Uterus (tissue), 4 donors: ENCODE measurements around the gene RNF39. TPM values are rescaled to one million over a fixed set of nuclear protein-coding genes. Genes with fewer than 3 reads are reported as not detected.

Experiments used
- DNase-seq, 2 donors: peaks; one replicate each; pipeline ENCODE4 v3.0.0-alpha.2; 2019 to 2020
- H3K27ac ChIP-seq, 2 donors: fragments of 200-600 bp; sonication (generic); 1 replicate in 1 of 2; 2 replicates in 1 of 2; pipeline ENCODE4 v1.5.1; 2016 to 2018
- H3K27me3 ChIP-seq, 2 donors: fragments of 200-600 bp; sonication (generic); one replicate each; pipeline ENCODE4 v1.5.1; 2018 to 2019; ENCODE audit warnings: control low read depth in 1 of 2
- H3K36me3 ChIP-seq, 2 donors: fragments of 200-600 bp; sonication (generic); one replicate each; pipeline ENCODE4 v1.5.1; 2019; ENCODE audit warnings: control low read depth in 1 of 2
- H3K4me1 ChIP-seq, 2 donors: fragments of 200-600 bp; sonication (generic); one replicate each; pipeline ENCODE4 v1.5.1; 2018 to 2019; ENCODE audit warnings: control low read depth in 1 of 2
- H3K4me3 ChIP-seq, 2 donors: fragments of 200-600 bp; sonication (generic); 1 replicate in 1 of 2; 2 replicates in 1 of 2; pipeline ENCODE4 v1.5.1; 2018 to 2019; ENCODE audit warnings: mild to moderate bottlenecking in 1 of 2
- H3K9me3 ChIP-seq, 2 donors: fragments of 200-600 bp; sonication (generic); one replicate each; pipeline ENCODE4 v1.5.1; 2019; ENCODE audit warnings: control low read depth in 1 of 2
- POLR2A ChIP-seq, 2 donors: fragments of 450-650 bp; IDR thresholded peaks; one replicate each; pipeline ENCODE4 v1.6.1; 2016; ENCODE audit warnings: antibody characterized with exemption in 2 of 2, mild to moderate bottlenecking in 1 of 2, moderate library complexity in 1 of 2
- intact Hi-C: fragments of 100-400 bp; cut with DNase I; formaldehyde crosslinking; loops from one replicate; pipeline ENCODE4 v1.15.1; 2023; ENCODE audit warnings: low total_unique reads
- total RNA-seq, 4 donors: library from RNA; depleted of rRNA in 3 of 4; stranded (reverse); fragments of >200 nt in 3 of 4; gene quantifications; one replicate each; pipeline versions ENCODE4 v1.1.0 to v1.2.4, GENCODE V29; 2014 to 2023
- TF ChIP-seq, protein P1 (sequence below), 4 experiments: fragments of 200-600 bp in 2 of 4; fragments of 450-650 bp in 2 of 4; sonication (generic) in 2 of 4; IDR thresholded peaks; one replicate each; pipeline ENCODE4 v1.5.1; 2016 to 2019; ENCODE audit warnings: antibody characterized with exemption in 4 of 4, mild to moderate bottlenecking in 2 of 4, moderate library complexity in 1 of 4
- donor health status: DM: yes; HTN: yes; CAD: no.

The RNF39 gene
- total RNA-seq, 4 donors from 2014 or later = 0.21 to 0.83 TPM; not detected in 2

GRCh38 chr6:30060606-30061091 is 14.9 kb downstream of the RNF39 start:
- intact Hi-C loops = no loop called here
- Histone ChIP-seq H3K4me1 (peaks cover 5 to 7% of the 10 kb centered on the region in 2 donors), H3K9me3 (no peaks in the 10 kb centered on the region), H3K27me3 (no peaks in the 10 kb centered on the region), H3K36me3 (no peaks in the 10 kb centered on the region), H3K4me3 (peak overlapping the region; percentile 59 to 96), H3K27ac (peak overlapping the region; percentile 84 to 95)
- DNase-seq = no peak
- TF ChIP-seq POLR2A (IDR thresholded peaks at IDR 0.05) = no peak
- TF ChIP-seq, protein P1, sequence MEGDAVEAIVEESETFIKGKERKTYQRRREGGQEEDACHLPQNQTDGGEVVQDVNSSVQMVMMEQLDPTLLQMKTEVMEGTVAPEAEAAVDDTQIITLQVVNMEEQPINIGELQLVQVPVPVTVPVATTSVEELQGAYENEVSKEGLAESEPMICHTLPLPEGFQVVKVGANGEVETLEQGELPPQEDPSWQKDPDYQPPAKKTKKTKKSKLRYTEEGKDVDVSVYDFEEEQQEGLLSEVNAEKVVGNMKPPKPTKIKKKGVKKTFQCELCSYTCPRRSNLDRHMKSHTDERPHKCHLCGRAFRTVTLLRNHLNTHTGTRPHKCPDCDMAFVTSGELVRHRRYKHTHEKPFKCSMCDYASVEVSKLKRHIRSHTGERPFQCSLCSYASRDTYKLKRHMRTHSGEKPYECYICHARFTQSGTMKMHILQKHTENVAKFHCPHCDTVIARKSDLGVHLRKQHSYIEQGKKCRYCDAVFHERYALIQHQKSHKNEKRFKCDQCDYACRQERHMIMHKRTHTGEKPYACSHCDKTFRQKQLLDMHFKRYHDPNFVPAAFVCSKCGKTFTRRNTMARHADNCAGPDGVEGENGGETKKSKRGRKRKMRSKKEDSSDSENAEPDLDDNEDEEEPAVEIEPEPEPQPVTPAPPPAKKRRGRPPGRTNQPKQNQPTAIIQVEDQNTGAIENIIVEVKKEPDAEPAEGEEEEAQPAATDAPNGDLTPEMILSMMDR (IDR thresholded peaks at IDR 0.05) = no peak

DNA sequence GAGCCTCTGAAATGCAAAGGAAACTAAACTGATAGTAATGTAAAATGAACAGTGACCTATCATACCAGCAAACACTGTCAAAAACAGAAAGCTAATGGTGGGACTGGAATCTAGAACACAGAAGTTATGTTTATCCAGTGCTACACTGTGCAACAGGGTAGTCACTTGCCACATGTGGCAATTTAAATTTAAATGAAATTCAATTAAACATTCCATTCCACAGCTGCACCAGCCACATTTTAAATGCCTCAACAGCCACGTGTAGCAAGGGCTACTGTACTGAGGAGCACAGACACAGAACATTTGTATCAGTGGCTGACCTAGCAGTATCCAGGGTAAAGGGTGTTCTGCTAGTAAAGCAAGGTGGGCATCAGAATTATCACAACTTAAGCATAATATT is 20.1 kb downstream of the RNF39 start:
- peaks cover 5 to 7% of the 10 kb centered on the region in 2 donors for H3K4me1 ChIP-seq
- H3K9me3 ChIP-seq = no peaks in the 10 kb centered on the region
- no peaks in the 10 kb centered on the region for H3K27me3 ChIP-seq
- TF ChIP-seq POLR2A (IDR thresholded peaks at IDR 0.05) = no peak
- TF ChIP-seq, protein P1 (IDR thresholded peaks at IDR 0.05) = no peak
- H3K27ac ChIP-seq = no peak overlapping the region
- H3K4me3 ChIP-seq = no peak overlapping the region
- intact Hi-C loops = no loop called here
- no peak for DNase-seq
- no peaks in the 10 kb centered on the region for H3K36me3 ChIP-seq

DNA sequence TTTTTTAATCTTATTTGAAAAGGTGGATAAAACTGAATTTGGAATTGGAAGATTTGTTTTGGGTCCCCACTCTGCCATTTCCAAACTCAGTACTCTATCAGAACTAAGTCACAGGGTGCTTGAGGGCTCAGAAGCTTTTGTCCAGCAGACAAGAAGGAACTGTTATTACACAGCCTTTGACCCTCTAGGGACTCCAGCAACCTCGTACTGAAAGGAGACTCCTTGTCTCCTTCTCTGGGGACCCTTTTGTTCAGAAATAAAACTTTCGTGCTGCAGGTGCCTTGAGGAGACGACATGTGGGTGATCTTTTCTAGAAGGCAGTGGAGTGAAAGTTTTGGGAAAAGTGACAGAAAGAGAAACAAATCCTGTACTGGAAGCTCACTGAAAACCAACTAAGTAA is 21.9 kb downstream of the RNF39 start:
- Histone ChIP-seq H3K4me3 (no peak overlapping the region), H3K9me3 (no peaks in the 10 kb centered on the region), H3K27ac (no peak overlapping the region), H3K27me3 (no peaks in the 10 kb centered on the region), H3K36me3 (no peaks in the 10 kb centered on the region), H3K4me1 (no peaks in the 10 kb centered on the region)
- TF ChIP-seq, protein P1 (IDR thresholded peaks at IDR 0.05) = no peak
- TF ChIP-seq POLR2A (IDR thresholded peaks at IDR 0.05) = no peak
- intact Hi-C loops = no loop called here
- DNase-seq = no peak

DNA sequence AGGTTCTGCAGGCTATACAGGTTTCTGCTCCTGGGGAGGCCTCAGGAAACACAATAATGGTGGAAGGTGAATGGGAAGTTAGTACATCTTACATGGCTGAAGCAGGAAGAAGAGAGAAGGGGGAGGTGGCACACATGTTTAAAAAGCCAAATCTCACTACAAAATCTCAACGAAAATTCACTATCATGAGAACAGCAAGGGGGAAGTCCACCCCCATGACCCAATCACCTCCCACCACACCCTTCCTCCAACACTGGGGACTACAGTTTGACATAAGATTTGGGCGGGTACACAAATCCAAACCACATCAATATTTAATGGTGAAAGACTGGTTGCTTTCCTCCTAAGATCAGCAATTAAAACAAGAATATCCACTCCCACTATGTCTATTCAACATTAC is 28.3 kb downstream of the RNF39 start:
- no peaks in the 10 kb centered on the region for H3K9me3 ChIP-seq
- no peak overlapping the region for H3K27ac ChIP-seq
- H3K27me3 ChIP-seq = no peaks in the 10 kb centered on the region
- TF ChIP-seq POLR2A (IDR thresholded peaks at IDR 0.05) = no peak
- TF ChIP-seq, protein P1 (IDR thresholded peaks at IDR 0.05) = no peak
- no peaks in the 10 kb centered on the region for H3K4me1 ChIP-seq
- H3K4me3 ChIP-seq = no peak overlapping the region
- H3K36me3 ChIP-seq = no peaks in the 10 kb centered on the region
- DNase-seq = no peak
- intact Hi-C loops = no loop called here

- no peak for TF ChIP-seq POLR2A (IDR thresholded peaks at IDR 0.05)
- TF ChIP-seq, protein P1 (IDR thresholded peaks at IDR 0.05) = no peak
- Histone ChIP-seq H3K36me3 (no peaks in the 10 kb centered on the region), H3K4me1 (no peaks in the 10 kb centered on the region), H3K27me3 (no peaks in the 10 kb centered on the region), H3K4me3 (no peak overlapping the region), H3K27ac (no peak overlapping the region), H3K9me3 (no peaks in the 10 kb centered on the region)
- no peak for DNase-seq
- intact Hi-C loops = no loop called here
Measured at GRCh38 chr6:30044630-30045029, 30.9 kb downstream of the RNF39 start.
